K562 (cell line): ENCODE results near the gene ATP6V0A1. TPM values are rescaled to one million over a fixed set of nuclear protein-coding genes. Genes with fewer than 3 reads are reported as not detected.

ENCODE experiments used
- ATAC-seq: fragments of 200-7000 bp; cut with Tn5 transposase; 3 replicates; pipeline ENCODE4 v1.9.1; 2020; ENCODE audit warnings: moderate library complexity
- BruUV-seq: library from RNA; stranded (reverse); fragments of 400-500 nt; replicated peaks from 2 replicates; lab custom pipeline; 2021; lab: Mats Ljungman, UMichigan
- CTCF ChIA-PET: fragments of 300-600 bp; formaldehyde crosslinking; extraction: SDS; loops from one replicate; lab custom pipeline; 2021; ENCODE audit warnings: low intra/inter-chr PET ratio; lab: Yijun Ruan, JAX
- POLR2A ChIA-PET: fragments of 300-600, 350-650 bp; sonication (Branson Sonifier 250); formaldehyde crosslinking; extraction: SDS; loops from one replicate; lab custom pipeline; 2021; ENCODE audit warnings: antibody characterized with exemption, inconsistent platforms; lab: Yijun Ruan, JAX
- DNase-seq, 4 experiments: peaks; one replicate each; pipeline versions ENCODE4 v3.0.0 to v3.0.0-alpha.2; 2011 to 2018; ENCODE audit warnings: low spot score in 3 of 4, mixed read lengths in 3 of 4; ENCODE audit errors: extremely low read depth in 1 of 4
- FAIRE-seq: peaks from 2 replicates; lab custom pipeline; 2011; peaks lifted over from hg19 to GRCh38; lab: Jason Lieb, UNC
- H2AFZ ChIP-seq: 2 replicates; pipeline ENCODE4 v1.6.0; 2011; ENCODE audit warnings: low read depth, low read length, control low read depth, inconsistent platforms
- H3K27ac ChIP-seq: fragments of 200-600 bp; 3 replicates; pipeline ENCODE4 v1.8.0; 2011; ENCODE audit warnings: low read depth, mild to moderate bottlenecking, control low read depth, inconsistent platforms, low read length, moderate library complexity, mixed read lengths; ENCODE audit errors: extremely low read depth
- H3K27me3 ChIP-seq, 2 experiments: fragments of 300-600 bp in 1 of 2; 2 replicates in 1 of 2; 3 replicates in 1 of 2; pipeline versions ENCODE4 v1.6.0 to v1.8.0; 2011; ENCODE audit warnings: inconsistent platforms in 2 of 2, low read length in 2 of 2, mild to moderate bottlenecking in 1 of 2, mixed read lengths in 1 of 2, moderate library complexity in 1 of 2; ENCODE audit not compliant: control insufficient read depth in 2 of 2, insufficient read depth in 2 of 2
- H3K36me3 ChIP-seq: fragments of 300-600 bp; 3 replicates; pipeline ENCODE4 v1.8.0; 2011; ENCODE audit warnings: mild to moderate bottlenecking, low read length, inconsistent platforms; ENCODE audit not compliant: control insufficient read depth, insufficient read depth
- H3K4me1 ChIP-seq, 2 experiments: fragments of 200-600 bp in 1 of 2; replicated peaks in 1 of 2; 2 replicates in 1 of 2; 3 replicates in 1 of 2; pipeline versions ENCODE4 v1.5.1 to v1.8.0; 2011; ENCODE audit warnings: inconsistent platforms in 2 of 2, low read length in 2 of 2, mild to moderate bottlenecking in 1 of 2, mixed read lengths in 1 of 2, moderate library complexity in 1 of 2; ENCODE audit not compliant: control insufficient read depth in 2 of 2, insufficient read depth in 2 of 2
- H3K4me2 ChIP-seq: 2 replicates; pipeline ENCODE4 v1.6.1; 2011; ENCODE audit warnings: low read length, control low read depth, inconsistent platforms, mixed read lengths; ENCODE audit not compliant: insufficient read depth
- H3K4me3 ChIP-seq: fragments of 200-600 bp; sonication (generic), shearing (Covaris generic); 2 replicates; pipeline ENCODE4 v1.5.1; 2016; ENCODE audit warnings: control low read depth, inconsistent platforms
- H3K79me2 ChIP-seq: fragments of 200-600 bp; 3 replicates; pipeline ENCODE4 v1.8.0; 2011; ENCODE audit warnings: low read length, inconsistent platforms; ENCODE audit not compliant: control insufficient read depth, insufficient read depth
- H3K9ac ChIP-seq, 2 experiments: 2 replicates each; pipeline versions ENCODE4 v1.6.0 to v1.6.1; 2011; ENCODE audit warnings: low read depth in 2 of 2, low read length in 2 of 2, control low read depth in 1 of 2, inconsistent platforms in 1 of 2, mild to moderate bottlenecking in 1 of 2, mixed read lengths in 1 of 2; ENCODE audit not compliant: insufficient read depth in 1 of 2
- H3K9me1 ChIP-seq: one replicate; pipeline ENCODE4 v1.6.0; 2011; ENCODE audit warnings: inconsistent platforms, mild to moderate bottlenecking, low read length, moderate library complexity; ENCODE audit not compliant: control insufficient read depth, insufficient read depth
- H3K9me3 ChIP-seq: replicated peaks from 2 replicates; pipeline ENCODE4 v1.5.1; 2011; ENCODE audit warnings: low read depth, low read length, inconsistent platforms; ENCODE audit not compliant: control insufficient read depth, insufficient read depth
- H4K20me1 ChIP-seq: replicated peaks from 2 replicates; pipeline ENCODE4 v1.6.1; 2011; ENCODE audit warnings: low read length, inconsistent platforms, mixed read lengths; ENCODE audit not compliant: control insufficient read depth, insufficient read depth
- CBX2 ChIP-seq: fragments of 200-600 bp; sonication (generic); IDR thresholded peaks from one replicate; pipeline ENCODE4 v1.6.1; 2012; ENCODE audit warnings: mild to moderate bottlenecking, low read length, inconsistent platforms; ENCODE audit not compliant: insufficient read depth, poor library complexity, severe bottlenecking
- DNMT1 ChIP-seq: fragments of 450-650 bp; IDR thresholded peaks from 2 replicates; pipeline ENCODE4 v1.6.1; 2016; ENCODE audit warnings: antibody characterized with exemption, mild to moderate bottlenecking
- ESRRA ChIP-seq: fragments of 450-650 bp; IDR thresholded peaks from 2 replicates; pipeline ENCODE4 v1.6.1; 2014; ENCODE audit warnings: low read depth, mild to moderate bottlenecking, moderate library complexity, borderline replicate concordance
- EWSR1 ChIP-seq: fragments of 450-650 bp; IDR thresholded peaks from 2 replicates; pipeline ENCODE4 v1.6.1; 2018; ENCODE audit warnings: borderline replicate concordance, mild to moderate bottlenecking, low read depth, moderate library complexity; ENCODE audit not compliant: partially characterized antibody
- PYGO2 ChIP-seq: fragments of 450-650 bp; IDR thresholded peaks from 2 replicates; pipeline ENCODE4 v1.6.1; 2016; ENCODE audit warnings: mild to moderate bottlenecking, missing genetic modification characterization, moderate library complexity, missing compliant biosample characterization
- SAFB2 ChIP-seq: fragments of 200-400 bp; formaldehyde crosslinking; IDR thresholded peaks from 2 replicates; pipeline ENCODE4 v1.6.1; 2018; ENCODE audit warnings: borderline replicate concordance, low read length, low read depth, moderate library complexity; ENCODE audit not compliant: severe bottlenecking
- ZFPM2 ChIP-seq: fragments of 250-450 bp; sonication (Bioruptor Pico); IDR thresholded peaks from 2 replicates; pipeline ENCODE4 v1.5.1; 2022; ENCODE audit warnings: mild to moderate bottlenecking
- WGBS: fragments of 100-300 bp; shearing (Covaris generic); methylation state at CpG from one replicate; pipeline ENCODE4 v1.1.6; 2016; ENCODE audit warnings: low coverage, mixed read lengths; ENCODE audit not compliant: insufficient coverage; ENCODE audit errors: missing lambda C conversion rate; 5-methylcytosine and 5-hydroxymethylcytosine counted together
- in situ Hi-C: fragments of 300-500 bp; cut with MboI; formaldehyde crosslinking; loops from 4 replicates; pipeline ENCODE4 v1.15.0; 2018; ENCODE audit warnings: inconsistent platforms, mixed read lengths
- intact Hi-C: fragments of 100-400 bp; cut with micrococcal nuclease; formaldehyde crosslinking; loops from 2 replicates; pipeline ENCODE4 v1.14.2; 2022
- polyA plus RNA-seq, 8 experiments: library from polyadenylated mRNA; depleted of rRNA in 4 of 8; stranded (reverse) in 5 of 8; unstranded in 3 of 8; fragments of >200 nt; fragmentation: Nextera tagmentation in 2 of 8; fragmentation: Illumina TruSeq in 1 of 8; extraction: Ambion mirVana in 2 of 8; extraction: Trizol in 1 of 8; gene quantifications; 2 replicates each; pipeline versions ENCODE4 v1.2.1 to v1.2.3, GENCODE V29; 2011 to 2014; ENCODE audit warnings: inconsistent platforms in 1 of 8, missing spikeins in 1 of 8
- total RNA-seq, 7 experiments: library from RNA; depleted of rRNA in 6 of 7; stranded (reverse); fragments of >200 nt in 6 of 7; fragmentation: Illumina TruSeq in 2 of 7; extraction: Trizol in 2 of 7; gene quantifications; 2 replicates each; pipeline versions ENCODE4 v1.2.1 to v1.2.3, GENCODE V29; 2011 to 2021; ENCODE audit warnings: low replicate concordance in 1 of 7
- TF ChIP-seq, protein P1 (sequence below): fragments of 200-600 bp; sonication (generic); IDR thresholded peaks from one replicate; pipeline ENCODE4 v1.6.1; 2012; ENCODE audit warnings: mild to moderate bottlenecking, low read depth, low read length, inconsistent platforms
- TF ChIP-seq, protein P2 (sequence below): sonication (generic); formaldehyde crosslinking; IDR thresholded peaks from 2 replicates; pipeline ENCODE4 v1.8.1; 2023; ENCODE audit warnings: mild to moderate bottlenecking, missing genetic modification reagents

The ATP6V0A1 gene
- total and polyA plus RNA-seq, 9 of the 15 experiments (the other 6 are each of a cell fraction or from before 2014, with no cell fraction given), result 11.8 to 158 (median 75.5) TPM

DNA sequence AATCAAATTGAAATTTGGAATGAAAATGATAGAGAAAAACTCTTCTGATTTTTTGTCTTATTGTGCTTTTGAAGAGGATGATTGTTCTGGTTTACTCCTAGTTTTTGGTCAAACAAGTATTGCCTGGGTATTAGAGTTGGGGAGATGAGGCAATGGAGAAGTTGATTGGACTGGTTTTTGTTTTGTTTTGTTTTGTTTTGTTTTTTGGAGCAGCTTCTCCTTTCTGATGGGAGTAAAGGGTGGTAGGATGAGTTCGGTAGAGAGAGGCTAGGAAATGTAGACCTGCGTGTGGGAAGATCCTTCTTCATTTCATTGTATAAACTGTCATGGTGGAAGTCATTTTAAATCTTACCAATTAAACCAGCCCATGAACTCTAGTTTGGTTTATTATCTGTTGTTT lies 17.7 kb downstream of the ATP6V0A1 start:
- Histone ChIP-seq H3K9me3 (no peaks in the 10 kb centered on the region), H3K9ac (no peak overlapping the region), H3K4me3 (no peak overlapping the region), H3K79me2 (peaks cover 4% of the 10 kb centered on the region; the same call in 2 of the 3 replicates), H4K20me1 (no peaks in the 10 kb centered on the region), H3K4me2 (no peak overlapping the region), H3K27ac (no peak overlapping the region), H3K27me3 (no peaks in the 10 kb centered on the region), H3K9me1 (no peaks in the 10 kb centered on the region), H3K36me3 (peaks cover 91% of the 10 kb centered on the region), H2AFZ (no peak overlapping the region), H3K4me1 (no peaks in the 10 kb centered on the region)
- no peak for FAIRE-seq
- ChIA-PET POLR2A (interaction anchor here (1.2 kb wide), 1 partner anchor 9 kb away, joined by 3 read pairs; no protein-coding TSS in a partner anchor), CTCF (no interaction called here)
- TF ChIP-seq SAFB2 (no peak), ESRRA (no peak), DNMT1 (no peak), ZFPM2 (no peak), CBX2 (no peak), PYGO2 (tag) (no peak), EWSR1 (no peak)
- TF ChIP-seq, protein P1, sequence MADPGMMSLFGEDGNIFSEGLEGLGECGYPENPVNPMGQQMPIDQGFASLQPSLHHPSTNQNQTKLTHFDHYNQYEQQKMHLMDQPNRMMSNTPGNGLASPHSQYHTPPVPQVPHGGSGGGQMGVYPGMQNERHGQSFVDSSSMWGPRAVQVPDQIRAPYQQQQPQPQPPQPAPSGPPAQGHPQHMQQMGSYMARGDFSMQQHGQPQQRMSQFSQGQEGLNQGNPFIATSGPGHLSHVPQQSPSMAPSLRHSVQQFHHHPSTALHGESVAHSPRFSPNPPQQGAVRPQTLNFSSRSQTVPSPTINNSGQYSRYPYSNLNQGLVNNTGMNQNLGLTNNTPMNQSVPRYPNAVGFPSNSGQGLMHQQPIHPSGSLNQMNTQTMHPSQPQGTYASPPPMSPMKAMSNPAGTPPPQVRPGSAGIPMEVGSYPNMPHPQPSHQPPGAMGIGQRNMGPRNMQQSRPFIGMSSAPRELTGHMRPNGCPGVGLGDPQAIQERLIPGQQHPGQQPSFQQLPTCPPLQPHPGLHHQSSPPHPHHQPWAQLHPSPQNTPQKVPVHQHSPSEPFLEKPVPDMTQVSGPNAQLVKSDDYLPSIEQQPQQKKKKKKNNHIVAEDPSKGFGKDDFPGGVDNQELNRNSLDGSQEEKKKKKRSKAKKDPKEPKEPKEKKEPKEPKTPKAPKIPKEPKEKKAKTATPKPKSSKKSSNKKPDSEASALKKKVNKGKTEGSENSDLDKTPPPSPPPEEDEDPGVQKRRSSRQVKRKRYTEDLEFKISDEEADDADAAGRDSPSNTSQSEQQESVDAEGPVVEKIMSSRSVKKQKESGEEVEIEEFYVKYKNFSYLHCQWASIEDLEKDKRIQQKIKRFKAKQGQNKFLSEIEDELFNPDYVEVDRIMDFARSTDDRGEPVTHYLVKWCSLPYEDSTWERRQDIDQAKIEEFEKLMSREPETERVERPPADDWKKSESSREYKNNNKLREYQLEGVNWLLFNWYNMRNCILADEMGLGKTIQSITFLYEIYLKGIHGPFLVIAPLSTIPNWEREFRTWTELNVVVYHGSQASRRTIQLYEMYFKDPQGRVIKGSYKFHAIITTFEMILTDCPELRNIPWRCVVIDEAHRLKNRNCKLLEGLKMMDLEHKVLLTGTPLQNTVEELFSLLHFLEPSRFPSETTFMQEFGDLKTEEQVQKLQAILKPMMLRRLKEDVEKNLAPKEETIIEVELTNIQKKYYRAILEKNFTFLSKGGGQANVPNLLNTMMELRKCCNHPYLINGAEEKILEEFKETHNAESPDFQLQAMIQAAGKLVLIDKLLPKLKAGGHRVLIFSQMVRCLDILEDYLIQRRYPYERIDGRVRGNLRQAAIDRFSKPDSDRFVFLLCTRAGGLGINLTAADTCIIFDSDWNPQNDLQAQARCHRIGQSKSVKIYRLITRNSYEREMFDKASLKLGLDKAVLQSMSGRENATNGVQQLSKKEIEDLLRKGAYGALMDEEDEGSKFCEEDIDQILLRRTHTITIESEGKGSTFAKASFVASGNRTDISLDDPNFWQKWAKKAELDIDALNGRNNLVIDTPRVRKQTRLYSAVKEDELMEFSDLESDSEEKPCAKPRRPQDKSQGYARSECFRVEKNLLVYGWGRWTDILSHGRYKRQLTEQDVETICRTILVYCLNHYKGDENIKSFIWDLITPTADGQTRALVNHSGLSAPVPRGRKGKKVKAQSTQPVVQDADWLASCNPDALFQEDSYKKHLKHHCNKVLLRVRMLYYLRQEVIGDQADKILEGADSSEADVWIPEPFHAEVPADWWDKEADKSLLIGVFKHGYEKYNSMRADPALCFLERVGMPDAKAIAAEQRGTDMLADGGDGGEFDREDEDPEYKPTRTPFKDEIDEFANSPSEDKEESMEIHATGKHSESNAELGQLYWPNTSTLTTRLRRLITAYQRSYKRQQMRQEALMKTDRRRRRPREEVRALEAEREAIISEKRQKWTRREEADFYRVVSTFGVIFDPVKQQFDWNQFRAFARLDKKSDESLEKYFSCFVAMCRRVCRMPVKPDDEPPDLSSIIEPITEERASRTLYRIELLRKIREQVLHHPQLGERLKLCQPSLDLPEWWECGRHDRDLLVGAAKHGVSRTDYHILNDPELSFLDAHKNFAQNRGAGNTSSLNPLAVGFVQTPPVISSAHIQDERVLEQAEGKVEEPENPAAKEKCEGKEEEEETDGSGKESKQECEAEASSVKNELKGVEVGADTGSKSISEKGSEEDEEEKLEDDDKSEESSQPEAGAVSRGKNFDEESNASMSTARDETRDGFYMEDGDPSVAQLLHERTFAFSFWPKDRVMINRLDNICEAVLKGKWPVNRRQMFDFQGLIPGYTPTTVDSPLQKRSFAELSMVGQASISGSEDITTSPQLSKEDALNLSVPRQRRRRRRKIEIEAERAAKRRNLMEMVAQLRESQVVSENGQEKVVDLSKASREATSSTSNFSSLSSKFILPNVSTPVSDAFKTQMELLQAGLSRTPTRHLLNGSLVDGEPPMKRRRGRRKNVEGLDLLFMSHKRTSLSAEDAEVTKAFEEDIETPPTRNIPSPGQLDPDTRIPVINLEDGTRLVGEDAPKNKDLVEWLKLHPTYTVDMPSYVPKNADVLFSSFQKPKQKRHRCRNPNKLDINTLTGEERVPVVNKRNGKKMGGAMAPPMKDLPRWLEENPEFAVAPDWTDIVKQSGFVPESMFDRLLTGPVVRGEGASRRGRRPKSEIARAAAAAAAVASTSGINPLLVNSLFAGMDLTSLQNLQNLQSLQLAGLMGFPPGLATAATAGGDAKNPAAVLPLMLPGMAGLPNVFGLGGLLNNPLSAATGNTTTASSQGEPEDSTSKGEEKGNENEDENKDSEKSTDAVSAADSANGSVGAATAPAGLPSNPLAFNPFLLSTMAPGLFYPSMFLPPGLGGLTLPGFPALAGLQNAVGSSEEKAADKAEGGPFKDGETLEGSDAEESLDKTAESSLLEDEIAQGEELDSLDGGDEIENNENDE, result no peak
- TF ChIP-seq, protein P2, sequence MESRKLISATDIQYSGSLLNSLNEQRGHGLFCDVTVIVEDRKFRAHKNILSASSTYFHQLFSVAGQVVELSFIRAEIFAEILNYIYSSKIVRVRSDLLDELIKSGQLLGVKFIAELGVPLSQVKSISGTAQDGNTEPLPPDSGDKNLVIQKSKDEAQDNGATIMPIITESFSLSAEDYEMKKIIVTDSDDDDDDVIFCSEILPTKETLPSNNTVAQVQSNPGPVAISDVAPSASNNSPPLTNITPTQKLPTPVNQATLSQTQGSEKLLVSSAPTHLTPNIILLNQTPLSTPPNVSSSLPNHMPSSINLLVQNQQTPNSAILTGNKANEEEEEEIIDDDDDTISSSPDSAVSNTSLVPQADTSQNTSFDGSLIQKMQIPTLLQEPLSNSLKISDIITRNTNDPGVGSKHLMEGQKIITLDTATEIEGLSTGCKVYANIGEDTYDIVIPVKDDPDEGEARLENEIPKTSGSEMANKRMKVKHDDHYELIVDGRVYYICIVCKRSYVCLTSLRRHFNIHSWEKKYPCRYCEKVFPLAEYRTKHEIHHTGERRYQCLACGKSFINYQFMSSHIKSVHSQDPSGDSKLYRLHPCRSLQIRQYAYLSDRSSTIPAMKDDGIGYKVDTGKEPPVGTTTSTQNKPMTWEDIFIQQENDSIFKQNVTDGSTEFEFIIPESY (CRISPR knock-in tag), result no peak
- WGBS, result 89% methylated on average over 2 of the region's 2 CpGs
- no peak for DNase-seq
- in situ Hi-C loops (no loop called here), intact Hi-C loops (no loop called here)
- no peak for ATAC-seq
- no TSS peak for BruUV-seq
